Measurements from ENCODE around the gene GLYATL3.

DNA sequence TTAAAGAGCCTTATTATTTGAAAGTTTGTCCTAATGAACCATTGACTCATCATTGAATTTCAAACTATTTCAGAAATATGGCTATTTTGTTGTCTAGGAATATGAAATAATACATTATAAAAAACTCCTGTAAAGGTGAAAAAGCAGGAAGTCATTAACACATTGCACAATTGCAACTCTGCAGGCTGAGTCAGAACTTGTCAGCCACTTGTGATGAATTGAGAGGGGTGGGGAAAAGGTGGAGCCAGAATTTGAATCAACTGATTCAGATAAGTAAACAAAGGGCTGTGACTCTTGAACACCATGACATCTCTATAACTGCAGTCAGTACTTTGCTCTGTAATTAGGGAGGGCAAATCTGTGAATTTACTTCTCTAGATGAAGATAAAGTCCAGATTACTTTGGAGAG, 56.7 kb downstream of the GLYATL3 start:
- TF ChIP-seq GATA2 (IDR thresholded peaks at IDR 0.05; ENCODE audit: low read depth, low read length) (no peak), GATA3 (IDR thresholded peaks at IDR 0.05; ENCODE audit: low read depth, low read length) (no peak)

Data from SH-SY5Y (cell line).